Islet of Langerhans (tissue), 1 donor: ENCODE results near the gene PLA2G4D.

ENCODE experiments used
- FAIRE-seq: peaks from one replicate; lab custom pipeline; 2011; peaks lifted over from hg19 to GRCh38; lab: Jason Lieb, UNC

The PLA2G4D gene

DNA sequence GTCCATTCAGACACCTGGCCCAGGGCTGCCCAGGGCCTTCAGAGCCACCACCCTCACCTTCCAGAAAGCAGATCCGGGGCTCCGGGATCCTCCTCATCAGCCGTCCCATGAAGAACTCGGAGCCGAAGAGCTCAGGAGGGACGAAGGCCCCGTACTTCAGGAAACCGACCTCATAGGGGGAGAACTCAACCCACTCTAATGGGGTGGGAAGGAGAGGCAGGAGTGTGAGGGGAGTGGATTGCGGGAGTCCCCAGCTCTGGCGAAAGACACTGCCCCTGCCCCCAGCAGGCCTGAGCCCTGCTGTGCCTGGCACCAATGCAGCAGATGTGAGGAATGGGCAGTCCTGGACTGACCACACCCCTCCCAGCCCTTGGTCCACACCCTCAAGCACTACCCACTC lies 22.6 kb downstream of the PLA2G4D start:
- no peak for FAIRE-seq

DNA sequence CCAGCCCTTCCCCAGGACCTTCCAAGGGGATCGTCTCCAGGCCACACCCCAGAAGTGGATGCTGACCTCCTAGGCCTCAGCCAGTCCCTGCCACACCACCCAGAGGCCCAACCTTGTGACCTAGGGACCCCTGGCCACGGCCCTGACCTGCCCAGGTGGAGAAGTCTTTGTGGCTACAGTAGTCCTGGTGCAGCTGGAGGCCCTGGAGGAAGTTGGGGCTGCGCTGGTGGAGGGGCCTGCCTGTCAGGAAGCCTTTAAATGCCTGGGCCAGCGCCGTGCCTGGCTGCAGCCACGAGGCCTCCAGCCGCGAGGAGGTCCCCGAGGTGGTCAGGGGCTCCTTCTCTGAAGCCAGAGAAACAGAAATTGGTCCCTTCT lies 23.4 kb downstream of the PLA2G4D start:
- no peak for FAIRE-seq

DNA sequence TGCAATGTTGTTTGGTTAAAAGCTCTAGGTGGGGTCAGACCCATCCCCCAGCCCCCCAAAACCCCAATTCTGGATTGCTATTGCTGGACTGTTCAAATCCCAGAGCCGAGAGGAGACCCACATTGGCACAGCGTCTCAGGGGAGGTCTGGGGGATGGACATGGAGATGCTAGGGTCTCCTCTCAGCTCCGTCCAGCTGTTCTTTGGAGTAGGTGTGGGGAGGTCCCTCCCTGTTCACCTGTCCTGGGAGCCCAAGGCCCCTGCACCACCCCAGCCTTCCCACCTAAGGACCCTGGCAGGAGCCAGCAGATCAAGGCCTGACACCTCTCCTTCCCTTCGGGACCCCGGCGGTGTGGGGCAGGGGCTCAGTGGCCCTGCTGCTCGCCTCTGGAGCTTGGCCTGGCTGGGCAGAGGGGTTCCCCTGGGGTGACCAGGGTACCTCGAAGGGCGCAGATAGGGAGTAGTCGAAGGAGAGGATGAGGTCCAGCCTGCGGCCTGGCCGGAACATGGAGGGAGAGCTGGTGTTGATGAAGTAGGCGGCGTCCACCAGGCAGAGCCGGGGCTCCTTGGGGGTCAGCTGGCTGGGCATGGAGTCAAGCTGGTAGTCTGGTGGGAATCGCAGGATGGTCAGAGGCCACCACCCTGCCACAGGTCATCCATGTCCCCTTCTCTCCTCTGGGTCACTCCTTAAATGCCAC lies 23.9 kb downstream of the PLA2G4D start:
- no peak for FAIRE-seq

DNA sequence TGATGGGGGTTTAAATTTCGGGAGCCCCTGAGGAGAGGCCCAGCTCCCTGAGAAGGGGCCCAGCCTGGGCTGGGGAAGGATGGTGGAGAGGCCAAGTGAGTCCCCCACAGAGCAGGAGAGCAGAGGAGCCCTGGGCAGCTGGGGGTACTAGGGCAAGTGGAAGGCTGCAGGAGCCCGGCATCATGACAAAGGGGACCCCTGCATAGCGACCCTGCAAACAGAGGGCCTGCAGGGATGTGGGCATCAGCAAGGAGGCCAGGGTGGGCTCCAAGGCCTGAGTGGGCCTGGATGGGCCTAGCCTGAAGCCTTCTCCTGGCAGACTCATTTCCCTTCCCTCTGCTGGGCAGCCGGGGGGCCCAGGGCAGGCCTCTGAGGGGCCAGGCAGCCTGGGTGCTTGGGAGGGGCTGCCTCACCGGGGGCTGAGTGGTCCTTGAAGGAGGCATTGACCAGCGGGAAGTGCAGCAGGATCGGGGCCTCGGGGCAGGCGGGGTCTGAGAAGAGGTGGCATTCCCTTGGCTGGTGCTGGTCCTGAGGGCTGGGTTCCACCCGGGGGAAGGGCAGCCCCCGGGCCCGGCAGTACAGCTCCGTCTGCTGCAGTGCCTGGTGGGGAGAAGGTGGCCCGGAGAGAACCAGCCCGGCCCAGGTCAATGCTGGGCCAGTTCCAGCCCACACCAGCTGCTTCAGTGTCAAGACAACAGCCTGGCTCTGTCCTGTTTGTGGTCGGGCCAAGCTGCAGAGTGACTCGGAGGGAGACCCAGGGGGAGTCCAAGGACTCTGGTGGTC lies 24.7 kb downstream of the PLA2G4D start:
- no peak for FAIRE-seq

DNA sequence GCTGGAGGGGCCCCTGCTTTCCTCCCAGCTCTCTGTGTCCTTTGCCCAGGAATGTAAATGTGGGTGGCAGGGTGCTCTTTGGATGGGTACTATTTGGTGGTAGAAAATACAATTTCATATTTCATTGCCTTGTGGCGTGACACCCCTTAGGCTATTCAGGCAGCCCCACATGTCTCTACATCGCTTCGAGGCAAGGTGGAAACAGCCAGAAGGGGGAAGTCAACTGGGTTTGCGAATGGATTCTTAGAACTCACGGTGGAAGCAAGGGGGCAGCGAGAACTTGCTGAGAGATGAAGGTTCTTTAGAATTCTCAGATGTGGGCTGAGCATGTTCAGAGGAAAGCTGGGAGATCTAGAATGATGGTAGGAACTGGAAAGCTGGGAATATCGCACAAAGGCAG lies 25.3 kb downstream of the PLA2G4D start:
- no peak for FAIRE-seq

DNA sequence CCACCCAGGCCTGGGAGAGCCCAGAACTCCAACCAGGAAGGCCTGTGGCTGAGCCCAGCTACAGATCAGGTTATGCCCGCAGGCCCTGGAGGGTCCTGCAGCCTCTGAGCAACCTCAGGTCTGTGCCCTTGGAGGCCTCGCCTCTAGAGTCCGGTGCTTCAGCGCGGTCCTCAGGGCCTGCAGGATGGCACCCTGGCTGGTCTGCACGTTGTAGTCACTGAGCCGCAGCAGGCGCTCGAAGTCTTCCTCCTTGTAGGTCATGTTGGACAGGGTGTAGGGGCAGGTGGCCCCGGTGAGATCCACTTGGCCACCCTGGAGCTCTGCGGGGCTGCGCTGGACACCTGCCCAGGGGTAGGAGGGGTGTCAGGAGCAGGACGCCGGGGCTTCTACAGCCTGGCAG lies 25.8 kb downstream of the PLA2G4D start:
- no peak for FAIRE-seq

DNA sequence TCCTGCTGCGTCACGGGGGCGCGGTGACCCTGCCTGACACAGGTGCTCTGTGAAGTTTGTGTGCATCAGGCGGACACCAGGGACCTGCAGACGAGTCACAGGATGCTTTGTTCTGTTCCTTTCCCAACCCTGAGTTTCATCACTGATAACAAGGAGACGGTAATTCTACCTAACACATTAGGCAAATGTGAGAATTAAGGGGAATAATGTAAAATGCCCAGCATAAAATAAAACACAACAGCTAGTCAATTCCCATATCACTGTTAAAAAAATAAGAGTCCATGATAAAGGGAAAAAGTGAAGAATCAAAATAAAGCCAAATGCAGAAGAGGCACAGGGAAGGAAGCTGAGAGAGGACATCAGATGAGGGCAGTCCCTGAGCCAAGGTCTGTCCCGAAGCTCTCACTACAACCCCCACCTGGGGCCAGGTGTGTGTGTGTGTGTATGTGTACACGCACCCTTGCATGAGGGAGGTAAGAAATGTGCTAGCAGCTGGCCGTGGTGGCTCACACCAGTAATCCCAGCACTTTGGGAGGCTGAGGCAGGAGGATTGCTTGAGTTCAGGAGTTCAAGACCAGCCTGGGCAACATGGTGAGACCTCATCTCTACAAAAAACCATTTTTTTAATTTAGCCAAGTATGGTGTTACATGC lies 27.5 kb downstream of the PLA2G4D start:
- no peak for FAIRE-seq

DNA sequence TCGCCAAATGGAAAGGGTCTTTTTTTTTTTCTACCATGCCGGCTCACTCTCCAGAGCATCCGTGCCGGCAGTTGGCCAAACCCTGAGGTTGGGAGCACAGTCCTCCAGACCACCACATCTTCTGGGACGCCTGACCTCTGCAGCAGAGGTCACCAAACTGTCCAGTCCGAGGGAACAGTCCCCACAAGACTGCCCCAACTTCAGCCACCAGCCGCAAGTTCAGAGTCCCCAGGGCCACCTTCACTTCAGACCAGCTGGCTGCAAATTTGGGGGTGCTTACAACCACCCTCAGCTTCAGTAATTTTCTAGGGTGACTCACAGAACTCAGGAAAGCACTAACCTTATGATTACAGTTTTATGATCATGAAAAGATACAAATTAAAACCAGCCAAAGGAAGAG lies 28.9 kb downstream of the PLA2G4D start:
- no peak for FAIRE-seq

DNA sequence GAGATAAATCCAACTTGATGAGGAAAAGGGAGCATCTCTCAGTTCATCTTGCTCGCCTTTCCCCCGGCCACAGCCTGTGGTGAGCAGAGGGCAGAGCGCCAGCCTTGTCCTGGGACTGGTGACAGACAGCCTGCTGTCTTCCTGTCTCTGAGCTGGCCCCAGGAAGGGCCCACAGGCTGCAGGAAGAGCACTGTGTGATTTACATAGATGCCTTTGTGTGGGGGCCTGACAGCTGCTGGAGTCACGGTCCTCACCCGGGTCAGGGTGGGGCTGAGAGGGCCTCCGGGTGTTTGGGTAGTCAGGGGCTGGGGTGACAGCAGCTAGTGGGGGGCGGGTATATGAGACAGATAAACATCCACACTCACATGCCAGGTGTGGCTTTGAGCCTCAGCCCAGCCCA lies 29.3 kb downstream of the PLA2G4D start:
- FAIRE-seq = no peak

DNA sequence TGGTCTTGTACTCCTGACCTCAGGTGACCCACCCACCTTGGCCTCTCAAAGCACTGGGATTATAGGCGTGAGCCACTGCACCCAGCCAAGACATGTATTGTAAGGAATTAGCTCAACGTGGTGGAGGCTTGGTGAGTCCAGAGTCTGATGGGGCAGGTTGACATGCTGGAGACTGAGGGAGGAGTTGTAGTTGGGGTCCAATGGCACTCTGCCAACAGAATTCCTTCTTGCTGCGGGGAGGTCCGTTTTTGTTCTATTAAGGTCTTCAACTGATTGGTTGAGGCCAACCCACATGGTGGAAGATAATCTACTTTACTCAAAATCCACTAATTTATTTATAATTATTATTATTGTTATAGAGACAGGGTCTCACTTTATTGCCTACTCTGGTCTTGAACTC lies 30.1 kb downstream of the PLA2G4D start:
- no peak for FAIRE-seq

DNA sequence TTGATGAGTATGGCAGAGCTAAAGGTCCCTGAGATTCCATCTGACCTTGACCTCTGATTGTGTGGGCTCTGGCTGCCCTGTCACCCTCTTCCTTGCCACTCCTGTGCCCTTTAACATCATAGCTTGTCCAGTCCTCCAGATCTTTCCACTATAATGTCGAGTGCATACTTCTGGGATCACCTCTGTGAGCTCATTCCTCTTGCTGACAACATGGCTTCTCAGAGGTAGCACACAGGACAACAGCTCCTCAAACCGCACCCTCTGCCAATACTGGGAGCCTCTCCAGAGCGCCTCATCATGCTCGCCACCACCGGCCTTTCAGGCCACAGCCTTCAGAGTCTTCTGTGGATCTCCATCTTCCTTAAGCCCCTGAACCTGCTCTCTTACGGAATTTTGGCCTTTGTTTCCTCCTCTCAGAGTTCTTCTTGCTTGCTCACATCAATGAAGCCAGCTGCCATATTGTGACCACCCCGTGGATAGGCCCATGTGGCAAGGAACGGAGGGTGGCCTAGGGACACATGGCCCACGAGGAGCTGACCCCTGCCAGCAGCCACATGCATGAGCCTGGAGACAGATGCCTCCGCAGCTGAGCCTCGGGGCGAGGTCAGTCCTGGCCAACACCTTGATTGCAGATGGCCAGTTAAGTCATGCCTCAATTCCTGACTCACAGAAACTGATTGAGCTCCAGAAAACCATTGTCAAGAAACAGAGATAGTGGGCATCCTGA lies 31.1 kb downstream of the PLA2G4D start:
- no peak for FAIRE-seq

DNA sequence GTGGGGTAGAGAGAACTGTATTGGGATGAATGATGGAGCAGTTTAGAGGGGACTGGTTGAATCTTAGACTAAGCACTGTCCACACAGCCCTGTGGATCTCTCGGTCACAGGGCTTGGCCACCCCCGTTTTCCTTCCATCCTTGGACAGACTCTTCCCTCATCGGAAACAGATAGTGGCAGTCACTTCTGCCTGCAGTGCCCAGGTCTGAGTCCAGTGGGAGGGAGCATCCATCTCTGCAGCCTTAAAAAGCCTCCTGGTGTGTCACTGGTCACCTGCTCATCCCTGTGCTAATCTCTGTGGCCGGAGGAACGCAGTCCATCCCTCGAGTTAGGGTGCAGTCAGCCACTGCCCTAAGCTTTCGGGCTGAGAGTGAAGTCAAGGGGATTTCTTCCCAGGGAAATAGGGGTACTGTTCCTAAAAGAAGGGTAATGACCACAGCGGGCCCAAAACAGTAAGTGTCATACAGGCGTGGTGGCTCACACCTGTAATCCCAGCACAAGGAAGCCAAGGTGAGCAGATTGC lies 32.0 kb downstream of the PLA2G4D start:
- no peak for FAIRE-seq

DNA sequence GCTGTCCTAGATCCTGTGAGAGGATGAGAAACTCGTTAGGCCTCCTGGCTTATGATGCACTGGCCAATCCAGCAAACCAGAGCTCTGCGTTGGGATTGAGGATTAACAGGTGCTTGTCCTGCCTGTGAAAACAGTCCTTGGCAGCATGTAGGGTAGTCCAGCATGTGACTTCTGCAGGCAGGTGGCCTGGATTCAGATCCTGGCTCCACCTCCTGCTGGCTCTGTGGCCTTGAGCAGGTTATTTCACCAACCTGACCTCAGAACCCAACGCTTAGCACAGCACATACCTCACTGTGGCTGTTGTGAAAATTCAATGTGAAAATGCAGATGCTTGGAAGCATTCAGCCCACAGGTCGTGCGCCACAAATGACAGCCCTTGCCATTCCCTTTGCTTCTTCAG lies 33.6 kb downstream of the PLA2G4D start:
- FAIRE-seq = no peak

DNA sequence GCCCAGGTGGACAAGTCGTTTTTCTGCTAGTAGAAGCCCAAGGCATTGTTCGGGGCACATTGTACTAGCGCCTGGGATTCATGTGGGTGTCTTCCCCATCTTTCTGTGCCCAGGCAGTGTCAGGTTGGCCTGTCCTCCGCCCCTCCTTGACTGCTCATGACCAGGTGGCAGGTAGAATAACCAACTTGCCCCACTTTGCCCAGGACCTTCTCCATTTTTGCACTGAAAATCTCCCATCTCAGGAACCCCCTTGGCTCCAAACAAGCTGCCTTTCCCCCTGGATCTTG lies 33.9 kb downstream of the PLA2G4D start:
- FAIRE-seq = no peak

DNA sequence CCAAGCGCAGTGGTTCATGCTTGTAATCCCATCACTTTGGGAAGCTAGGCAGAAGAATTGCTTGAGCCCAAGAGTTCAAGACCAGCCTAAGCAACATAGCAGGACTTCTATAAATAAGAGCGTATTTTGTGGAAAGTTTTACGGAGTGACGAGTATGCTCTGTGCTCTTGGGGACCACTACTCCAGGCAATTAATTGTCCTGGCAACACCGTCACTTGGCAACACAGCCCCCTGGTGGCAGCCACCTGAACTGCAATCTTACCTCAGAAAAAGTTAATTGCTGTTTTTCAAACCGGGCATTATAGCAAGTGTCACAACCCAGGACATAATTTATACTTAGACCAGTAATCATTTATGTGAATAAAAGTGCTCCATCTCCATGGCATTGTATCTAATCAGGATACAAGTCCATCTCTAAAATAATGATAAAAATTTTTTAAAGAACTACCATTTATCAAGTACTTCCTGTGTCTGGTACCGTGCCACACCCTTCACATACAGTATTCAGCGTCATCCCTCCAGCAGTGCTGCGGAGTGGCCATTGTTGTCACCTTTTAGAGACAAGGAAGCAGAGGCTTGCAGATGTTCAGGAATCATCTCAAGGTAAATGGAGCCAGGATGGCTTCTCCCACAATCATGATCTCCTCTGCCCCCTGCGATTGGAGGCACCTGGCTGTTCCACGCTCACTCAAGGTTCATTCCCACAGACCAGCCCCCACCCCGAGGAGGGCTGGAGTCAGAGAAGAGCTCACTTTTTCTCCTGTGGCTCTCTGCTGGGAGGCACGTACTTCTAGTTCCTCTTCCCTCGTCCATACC lies 34.5 kb downstream of the PLA2G4D start:
- no peak for FAIRE-seq

DNA sequence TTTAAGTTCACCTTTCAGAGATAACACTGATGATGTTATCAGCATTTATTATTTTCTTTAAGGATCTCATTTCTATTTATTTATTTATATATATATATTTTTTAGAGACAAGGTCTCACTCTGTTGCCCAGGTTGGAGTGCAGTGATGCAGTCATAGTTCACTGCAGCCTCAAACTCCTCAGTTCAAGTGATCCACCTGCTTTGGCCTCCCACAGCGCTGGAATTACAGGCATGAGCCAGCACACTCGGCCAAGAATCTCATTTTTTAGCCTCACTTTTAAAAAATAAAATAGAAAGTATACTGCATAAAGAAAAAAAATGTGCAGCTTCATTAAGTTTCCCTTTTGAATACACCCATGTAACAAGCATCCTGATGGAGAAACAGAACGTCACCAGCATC lies 35.6 kb downstream of the PLA2G4D start:
- no peak for FAIRE-seq

DNA sequence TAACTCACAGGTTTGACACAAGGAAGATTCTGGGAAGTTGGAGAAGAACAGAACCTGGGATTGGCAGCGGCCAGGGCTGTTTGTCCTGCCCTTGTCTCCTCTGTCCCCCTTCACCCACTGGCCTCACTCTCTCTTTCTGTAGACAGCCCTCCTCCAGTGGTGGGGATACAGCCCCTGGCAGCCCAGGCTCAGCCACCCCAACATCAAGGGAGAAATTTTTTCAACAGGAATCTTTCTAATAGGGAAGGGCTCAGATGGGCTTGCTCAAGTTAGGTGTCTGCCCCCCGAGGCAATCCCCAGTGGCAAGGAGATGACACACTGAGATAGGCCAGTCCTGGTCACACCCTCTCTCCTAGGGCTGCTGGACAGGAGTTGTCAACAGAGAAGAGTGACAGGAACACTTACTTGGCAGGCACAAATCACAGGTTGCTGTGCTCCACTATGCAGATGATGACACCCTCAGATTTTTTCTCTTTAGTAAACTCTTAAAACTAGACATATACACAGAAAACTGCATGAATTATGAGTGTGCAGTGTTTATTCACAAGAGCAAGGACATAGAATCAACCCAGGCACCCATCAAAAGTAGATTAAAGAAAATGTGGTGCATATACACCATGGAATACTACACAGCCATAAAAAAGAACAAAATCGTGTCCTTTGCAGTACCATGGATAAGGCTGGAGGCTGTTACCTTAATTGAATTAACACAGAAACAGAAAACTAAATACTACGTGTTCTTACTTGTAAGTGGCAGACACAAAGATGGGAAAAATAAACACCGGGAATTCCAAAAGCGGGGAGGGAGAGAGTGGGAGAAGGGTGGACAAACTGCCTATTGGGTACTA lies 36.3 kb downstream of the PLA2G4D start:
- no peak for FAIRE-seq

DNA sequence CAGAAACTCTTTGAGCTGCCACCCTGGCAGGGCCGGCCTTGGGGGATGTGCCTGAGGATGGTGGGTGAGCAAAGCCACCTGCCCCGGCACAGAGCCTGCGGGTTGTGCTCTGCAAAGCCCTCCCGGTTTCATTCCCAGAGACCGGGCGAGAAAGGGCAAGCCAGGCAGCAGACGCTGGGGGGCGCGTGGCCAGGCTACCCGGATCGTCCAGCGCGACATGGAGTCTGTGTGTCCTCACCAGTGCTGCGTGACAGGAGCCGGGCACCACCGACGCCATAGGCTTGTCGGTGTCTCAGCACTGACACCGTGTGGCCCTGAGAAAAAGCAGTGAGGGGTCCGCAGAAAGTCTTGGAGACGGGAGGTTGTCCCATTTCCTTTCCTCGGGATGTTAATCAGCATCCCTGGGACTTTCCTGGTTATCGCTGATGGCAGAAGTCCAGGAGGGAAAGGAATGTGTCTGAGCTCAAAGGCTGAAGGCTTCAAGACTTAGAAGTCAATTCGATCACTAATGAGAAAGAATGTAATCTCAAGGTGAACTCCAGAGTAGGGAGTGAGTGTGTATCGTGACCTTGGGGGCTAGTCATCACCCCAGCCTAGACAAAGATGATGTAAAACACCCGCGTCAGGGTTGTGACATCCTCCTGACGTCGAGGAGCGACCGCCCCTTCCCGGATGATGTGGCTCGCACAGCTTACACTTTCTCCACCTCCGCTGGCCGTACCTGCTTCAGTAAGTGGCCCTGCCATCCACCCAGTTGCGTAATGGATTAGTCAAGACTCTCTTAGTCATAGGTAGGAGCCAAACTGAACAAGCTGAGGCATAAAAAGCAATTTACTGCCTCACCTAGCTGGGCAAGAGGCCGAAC lies 37.2 kb downstream of the PLA2G4D start:
- no peak for FAIRE-seq

DNA sequence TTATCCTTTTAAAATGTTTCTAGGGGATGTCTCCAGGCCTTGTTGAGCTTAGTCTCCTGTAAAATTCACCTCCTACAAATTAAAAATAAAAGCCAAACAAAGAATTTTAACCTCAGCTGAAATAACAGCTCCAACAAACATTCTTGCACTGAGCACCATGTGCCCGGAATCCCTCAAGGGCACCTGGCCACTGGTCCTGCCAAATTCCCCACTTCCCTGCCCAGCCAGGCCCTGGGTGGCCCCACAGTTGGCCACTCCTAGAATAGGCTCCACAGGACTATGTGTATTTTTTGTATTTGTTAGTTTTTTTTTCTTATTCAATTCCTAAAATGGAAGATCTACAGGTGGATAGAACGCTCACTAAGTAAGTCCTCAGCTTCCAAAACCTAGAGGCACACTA lies 40.4 kb downstream of the PLA2G4D start:
- no peak for FAIRE-seq

DNA sequence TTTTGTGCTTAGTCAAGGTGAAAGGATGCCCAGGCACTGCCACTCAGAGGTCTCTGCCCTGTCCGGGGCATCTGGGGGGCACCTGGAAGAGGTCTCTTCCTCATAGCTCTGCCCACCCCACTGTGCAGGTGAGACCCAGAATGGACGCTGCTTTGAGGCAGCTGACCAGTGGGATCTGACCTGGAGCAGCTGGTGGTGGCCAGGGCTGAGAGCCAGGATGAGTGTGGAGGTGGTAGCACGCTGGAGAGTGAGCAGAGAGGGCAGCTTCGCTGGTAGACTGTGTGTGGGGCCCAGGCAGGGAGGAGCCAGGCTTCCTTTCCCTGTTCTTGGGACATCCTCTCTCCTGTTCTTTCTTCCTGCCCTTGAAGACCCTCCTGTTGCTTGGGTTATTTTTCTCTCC lies 41.4 kb downstream of the PLA2G4D start:
- no peak for FAIRE-seq
